ENCODE results near the gene ACLY.
"Not testable (repeated sequence)": the region's sequence is repeated elsewhere in the genome, so short reads cannot be mapped to it uniquely, and the experiment has no call there.

DNA sequence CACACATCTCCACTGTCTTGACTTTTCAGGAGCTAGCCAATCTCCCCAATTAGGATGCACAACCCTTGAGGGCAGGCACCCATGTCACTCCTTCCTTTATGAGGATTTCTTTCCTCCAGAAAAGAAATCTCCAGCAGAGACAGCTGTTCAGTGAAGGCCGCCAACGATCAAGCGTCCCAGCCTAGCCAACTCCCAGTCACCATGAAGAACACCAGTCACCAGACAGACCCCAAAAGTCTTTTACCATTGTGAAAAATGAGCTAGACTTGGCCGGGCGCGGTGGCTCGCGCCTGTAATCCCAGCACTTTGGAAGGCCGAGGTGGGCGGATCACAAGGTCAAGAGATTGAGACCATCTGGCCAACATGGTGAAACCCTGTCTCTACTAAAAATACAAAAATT is 88.8 kb downstream of the ACLY start:
- TF ChIP-seq CTCF, POLR2A (IDR thresholded peaks at IDR 0.05): not testable (repeated sequence)

Data from suprapubic skin (tissue), 3 donors.